H1 (cell line): ENCODE measurements around the gene HES7. TPM values are rescaled to one million over a fixed set of nuclear protein-coding genes. Genes with fewer than 3 reads are reported as not detected.

ENCODE experiments used
- ASH2L ChIP-seq: fragments of 200-600, 300-600 bp; sonication (generic); IDR thresholded peaks from one replicate; pipeline ENCODE4 v1.7.1; 2017; ENCODE audit warnings: low read length
- ATF2 ChIP-seq: IDR thresholded peaks from 2 replicates; pipeline ENCODE4 v1.6.1; 2012; ENCODE audit warnings: low read length, inconsistent platforms
- BACH1 ChIP-seq: IDR thresholded peaks from 2 replicates; pipeline ENCODE4 v1.6.1; 2012; ENCODE audit warnings: low read length, improper control_type of control experiment
- MAX ChIP-seq: IDR thresholded peaks from 2 replicates; pipeline ENCODE4 v1.6.1; 2012; ENCODE audit warnings: inconsistent platforms
- RFX5 ChIP-seq: IDR thresholded peaks from 2 replicates; pipeline ENCODE4 v1.6.1; 2011; ENCODE audit warnings: low read depth, low read length, improper control_type of control experiment, borderline replicate concordance
- RXRA ChIP-seq: IDR thresholded peaks from 2 replicates; pipeline ENCODE4 v1.6.1; 2011; ENCODE audit warnings: low read depth, mild to moderate bottlenecking, low read length, moderate library complexity; ENCODE audit not compliant: insufficient read depth
- SIN3A ChIP-seq, 2 experiments: IDR thresholded peaks in 1 of 2; conservative IDR thresholded peaks in 1 of 2; 2 replicates each; pipeline ENCODE4 v1.6.1; 2011 to 2012; ENCODE audit warnings: low read length in 2 of 2, improper control_type of control experiment in 1 of 2, low read depth in 1 of 2, mild to moderate bottlenecking in 1 of 2
- SIX5 ChIP-seq: IDR thresholded peaks from 2 replicates; pipeline ENCODE4 v1.6.1; 2011; ENCODE audit warnings: mild to moderate bottlenecking, low read depth, low read length
- polyA plus RNA-seq, 7 experiments: library from polyadenylated mRNA; depleted of rRNA in 3 of 7; stranded (reverse) in 5 of 7; unstranded in 2 of 7; fragments of >200 nt in 5 of 7; fragments of 200-250 nt in 2 of 7; gene quantifications; 1 replicate in 5 of 7; 2 replicates in 1 of 7; 4 replicates in 1 of 7; pipeline versions ENCODE4 v1.2.1 to v1.2.3, GENCODE V29; 2011 to 2013; ENCODE audit warnings: missing spikeins in 2 of 7, mixed read lengths in 2 of 7
- total RNA-seq: library from RNA; stranded (reverse); fragmentation: NEBNext Ultra II Directional; extraction: Animal tissue kit (Norgen Biotek cat#: 25700); gene quantifications from 2 replicates; pipeline ENCODE4 v1.2.1, GENCODE V29; 2021
- TF ChIP-seq, protein P1 (sequence below): fragments of 300-600 bp; sonication (generic); IDR thresholded peaks from 2 replicates; pipeline ENCODE4 v1.7.1; 2012; ENCODE audit warnings: low read length, moderate library complexity, mild to moderate bottlenecking, inconsistent platforms; ENCODE audit not compliant: insufficient replicate concordance

HES7 gene
- total and polyA plus RNA-seq, 2 of the 8 experiments (the other 6 are each of a cell fraction or from before 2014, with no cell fraction given) = 0.20 to 0.32 TPM

DNA sequence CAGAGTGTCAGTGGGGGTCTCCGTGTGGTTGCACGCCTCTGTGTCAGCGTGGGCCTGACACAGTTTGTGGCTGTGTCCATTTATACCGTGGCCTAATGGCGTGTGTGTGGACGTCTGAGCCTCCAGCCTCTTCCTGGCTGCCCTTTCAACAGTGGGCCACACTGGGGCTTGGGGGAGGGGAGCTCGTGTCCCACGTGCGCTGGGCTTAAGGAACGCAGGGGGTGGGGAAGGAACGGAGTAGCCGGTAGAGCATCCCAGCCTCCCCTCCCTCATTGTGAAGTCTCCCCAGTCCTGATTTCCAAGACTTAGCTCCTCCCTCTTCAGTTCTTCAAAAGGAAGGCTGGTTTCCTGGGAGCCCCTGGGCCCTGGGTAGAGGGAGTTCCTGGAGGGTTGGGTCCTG lies 9.5 kb upstream of the HES7 start (continued):
- no peak for TF ChIP-seq RXRA
- peak; percentile 95 for TF ChIP-seq MAX
- no peak for TF ChIP-seq SIX5
- TF ChIP-seq ATF2 = no peak
- TF ChIP-seq SIN3A (conservative IDR thresholded peaks at IDR 0.05 in 1 of 2, IDR thresholded peaks at IDR 0.05 in 1 of 2; ENCODE audit: low read depth in 1 of 2, low read length in 2 of 2) = 0 out of 4 replicates have a peak, but pooled peaks of 1 of the 2 experiments have one; percentile 51
- TF ChIP-seq RFX5 = no peak
- no peak for TF ChIP-seq BACH1
- TF ChIP-seq ASH2L = peak; percentile 69
- TF ChIP-seq, protein P1, sequence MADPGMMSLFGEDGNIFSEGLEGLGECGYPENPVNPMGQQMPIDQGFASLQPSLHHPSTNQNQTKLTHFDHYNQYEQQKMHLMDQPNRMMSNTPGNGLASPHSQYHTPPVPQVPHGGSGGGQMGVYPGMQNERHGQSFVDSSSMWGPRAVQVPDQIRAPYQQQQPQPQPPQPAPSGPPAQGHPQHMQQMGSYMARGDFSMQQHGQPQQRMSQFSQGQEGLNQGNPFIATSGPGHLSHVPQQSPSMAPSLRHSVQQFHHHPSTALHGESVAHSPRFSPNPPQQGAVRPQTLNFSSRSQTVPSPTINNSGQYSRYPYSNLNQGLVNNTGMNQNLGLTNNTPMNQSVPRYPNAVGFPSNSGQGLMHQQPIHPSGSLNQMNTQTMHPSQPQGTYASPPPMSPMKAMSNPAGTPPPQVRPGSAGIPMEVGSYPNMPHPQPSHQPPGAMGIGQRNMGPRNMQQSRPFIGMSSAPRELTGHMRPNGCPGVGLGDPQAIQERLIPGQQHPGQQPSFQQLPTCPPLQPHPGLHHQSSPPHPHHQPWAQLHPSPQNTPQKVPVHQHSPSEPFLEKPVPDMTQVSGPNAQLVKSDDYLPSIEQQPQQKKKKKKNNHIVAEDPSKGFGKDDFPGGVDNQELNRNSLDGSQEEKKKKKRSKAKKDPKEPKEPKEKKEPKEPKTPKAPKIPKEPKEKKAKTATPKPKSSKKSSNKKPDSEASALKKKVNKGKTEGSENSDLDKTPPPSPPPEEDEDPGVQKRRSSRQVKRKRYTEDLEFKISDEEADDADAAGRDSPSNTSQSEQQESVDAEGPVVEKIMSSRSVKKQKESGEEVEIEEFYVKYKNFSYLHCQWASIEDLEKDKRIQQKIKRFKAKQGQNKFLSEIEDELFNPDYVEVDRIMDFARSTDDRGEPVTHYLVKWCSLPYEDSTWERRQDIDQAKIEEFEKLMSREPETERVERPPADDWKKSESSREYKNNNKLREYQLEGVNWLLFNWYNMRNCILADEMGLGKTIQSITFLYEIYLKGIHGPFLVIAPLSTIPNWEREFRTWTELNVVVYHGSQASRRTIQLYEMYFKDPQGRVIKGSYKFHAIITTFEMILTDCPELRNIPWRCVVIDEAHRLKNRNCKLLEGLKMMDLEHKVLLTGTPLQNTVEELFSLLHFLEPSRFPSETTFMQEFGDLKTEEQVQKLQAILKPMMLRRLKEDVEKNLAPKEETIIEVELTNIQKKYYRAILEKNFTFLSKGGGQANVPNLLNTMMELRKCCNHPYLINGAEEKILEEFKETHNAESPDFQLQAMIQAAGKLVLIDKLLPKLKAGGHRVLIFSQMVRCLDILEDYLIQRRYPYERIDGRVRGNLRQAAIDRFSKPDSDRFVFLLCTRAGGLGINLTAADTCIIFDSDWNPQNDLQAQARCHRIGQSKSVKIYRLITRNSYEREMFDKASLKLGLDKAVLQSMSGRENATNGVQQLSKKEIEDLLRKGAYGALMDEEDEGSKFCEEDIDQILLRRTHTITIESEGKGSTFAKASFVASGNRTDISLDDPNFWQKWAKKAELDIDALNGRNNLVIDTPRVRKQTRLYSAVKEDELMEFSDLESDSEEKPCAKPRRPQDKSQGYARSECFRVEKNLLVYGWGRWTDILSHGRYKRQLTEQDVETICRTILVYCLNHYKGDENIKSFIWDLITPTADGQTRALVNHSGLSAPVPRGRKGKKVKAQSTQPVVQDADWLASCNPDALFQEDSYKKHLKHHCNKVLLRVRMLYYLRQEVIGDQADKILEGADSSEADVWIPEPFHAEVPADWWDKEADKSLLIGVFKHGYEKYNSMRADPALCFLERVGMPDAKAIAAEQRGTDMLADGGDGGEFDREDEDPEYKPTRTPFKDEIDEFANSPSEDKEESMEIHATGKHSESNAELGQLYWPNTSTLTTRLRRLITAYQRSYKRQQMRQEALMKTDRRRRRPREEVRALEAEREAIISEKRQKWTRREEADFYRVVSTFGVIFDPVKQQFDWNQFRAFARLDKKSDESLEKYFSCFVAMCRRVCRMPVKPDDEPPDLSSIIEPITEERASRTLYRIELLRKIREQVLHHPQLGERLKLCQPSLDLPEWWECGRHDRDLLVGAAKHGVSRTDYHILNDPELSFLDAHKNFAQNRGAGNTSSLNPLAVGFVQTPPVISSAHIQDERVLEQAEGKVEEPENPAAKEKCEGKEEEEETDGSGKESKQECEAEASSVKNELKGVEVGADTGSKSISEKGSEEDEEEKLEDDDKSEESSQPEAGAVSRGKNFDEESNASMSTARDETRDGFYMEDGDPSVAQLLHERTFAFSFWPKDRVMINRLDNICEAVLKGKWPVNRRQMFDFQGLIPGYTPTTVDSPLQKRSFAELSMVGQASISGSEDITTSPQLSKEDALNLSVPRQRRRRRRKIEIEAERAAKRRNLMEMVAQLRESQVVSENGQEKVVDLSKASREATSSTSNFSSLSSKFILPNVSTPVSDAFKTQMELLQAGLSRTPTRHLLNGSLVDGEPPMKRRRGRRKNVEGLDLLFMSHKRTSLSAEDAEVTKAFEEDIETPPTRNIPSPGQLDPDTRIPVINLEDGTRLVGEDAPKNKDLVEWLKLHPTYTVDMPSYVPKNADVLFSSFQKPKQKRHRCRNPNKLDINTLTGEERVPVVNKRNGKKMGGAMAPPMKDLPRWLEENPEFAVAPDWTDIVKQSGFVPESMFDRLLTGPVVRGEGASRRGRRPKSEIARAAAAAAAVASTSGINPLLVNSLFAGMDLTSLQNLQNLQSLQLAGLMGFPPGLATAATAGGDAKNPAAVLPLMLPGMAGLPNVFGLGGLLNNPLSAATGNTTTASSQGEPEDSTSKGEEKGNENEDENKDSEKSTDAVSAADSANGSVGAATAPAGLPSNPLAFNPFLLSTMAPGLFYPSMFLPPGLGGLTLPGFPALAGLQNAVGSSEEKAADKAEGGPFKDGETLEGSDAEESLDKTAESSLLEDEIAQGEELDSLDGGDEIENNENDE = no peak
